Activated T-helper 1 cell treated with anti-CD3 and anti-CD28 coated beads, Interleukin-12 subunit alpha, Interleukin-12 subunit beta, Interleukin-2, Interleukin-4 antibody, amounts not matched to agents 30 ng/mL and 10 ng/mL and 1 ng/mL, durations not matched to agents 14 hours and 24 hours and 36 hours (primary cell): ENCODE measurements around the gene ST6GALNAC3. TPM values are rescaled to one million over a fixed set of nuclear protein-coding genes. Genes with fewer than 3 reads are reported as not detected.
"Not testable (repeated sequence)": the region's sequence is repeated elsewhere in the genome, so short reads cannot be mapped to it uniquely, and the experiment has no call there.

ENCODE experiments used
- DNase-seq: peaks from one replicate; pipeline ENCODE4 v3.0.0; 2021; ENCODE audit warnings: low spot score
- H3K27ac Mint-ChIP-seq: one replicate; pipeline ENCODE4 v1.8.0; 2021; ENCODE audit warnings: mild to moderate bottlenecking, mixed read lengths
- H3K27me3 Mint-ChIP-seq: one replicate; pipeline ENCODE4 v1.8.0; 2022; ENCODE audit warnings: mild to moderate bottlenecking, moderate library complexity, mixed read lengths; ENCODE audit not compliant: insufficient read depth
- H3K36me3 Mint-ChIP-seq: one replicate; pipeline ENCODE4 v1.8.0; 2021; ENCODE audit warnings: low read depth, mixed read lengths
- H3K4me1 Mint-ChIP-seq: one replicate; pipeline ENCODE4 v1.8.0; 2021; ENCODE audit warnings: low read depth, mixed read lengths
- H3K4me3 Mint-ChIP-seq: one replicate; pipeline ENCODE4 v1.8.0; 2021; ENCODE audit warnings: mild to moderate bottlenecking, moderate library complexity, mixed read lengths
- H3K9me3 Mint-ChIP-seq: one replicate; pipeline ENCODE4 v1.8.0; 2021; ENCODE audit warnings: mixed read lengths
- intact Hi-C: fragments of 100-400 bp; cut with micrococcal nuclease; formaldehyde crosslinking; loops from one replicate; pipeline ENCODE4 v1.15.1; 2024
- total RNA-seq: library from RNA; stranded (reverse); gene quantifications from 2 replicates; pipeline ENCODE4 v1.2.3, GENCODE V29; 2022

Gene ST6GALNAC3
- total RNA-seq, 1 donor from 2014 or later, result not detected

DNA sequence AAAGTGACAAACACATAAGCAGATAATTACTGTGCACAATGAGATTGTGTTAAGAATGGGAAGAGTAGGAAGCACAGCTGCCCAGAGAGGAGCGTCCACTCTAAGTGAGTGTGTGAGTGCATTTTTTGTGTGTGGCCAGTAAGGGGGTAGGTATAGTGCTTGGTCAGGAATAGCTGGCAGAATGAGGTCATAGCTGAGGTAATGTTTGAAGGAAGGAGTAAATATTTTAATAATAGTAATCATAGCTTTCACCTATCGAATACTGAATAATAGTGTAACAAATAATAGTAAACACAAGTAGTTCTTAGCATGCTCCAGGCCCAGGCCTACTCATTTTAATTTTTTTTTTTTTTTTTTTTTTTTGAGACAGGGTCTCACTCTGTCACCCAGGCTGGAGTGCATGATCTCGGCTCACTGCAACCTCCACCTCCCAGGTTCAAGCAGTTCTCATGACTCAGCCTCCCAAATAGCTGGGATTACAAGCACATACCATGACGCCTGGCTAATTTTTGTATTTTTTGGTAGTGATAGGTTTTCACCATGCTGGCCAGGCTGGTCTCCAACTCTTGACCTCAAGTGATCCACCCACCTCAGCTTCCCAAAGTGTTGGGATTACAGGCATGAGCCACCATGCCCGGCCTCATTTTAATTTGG, 49.0 kb downstream of the ST6GALNAC3 start:
- H3K4me3 Mint-ChIP-seq, H3K27ac Mint-ChIP-seq, H3K36me3 Mint-ChIP-seq, DNase-seq, H3K27me3 Mint-ChIP-seq, H3K9me3 Mint-ChIP-seq, intact Hi-C loops, H3K4me1 Mint-ChIP-seq: not testable (repeated sequence)

DNA sequence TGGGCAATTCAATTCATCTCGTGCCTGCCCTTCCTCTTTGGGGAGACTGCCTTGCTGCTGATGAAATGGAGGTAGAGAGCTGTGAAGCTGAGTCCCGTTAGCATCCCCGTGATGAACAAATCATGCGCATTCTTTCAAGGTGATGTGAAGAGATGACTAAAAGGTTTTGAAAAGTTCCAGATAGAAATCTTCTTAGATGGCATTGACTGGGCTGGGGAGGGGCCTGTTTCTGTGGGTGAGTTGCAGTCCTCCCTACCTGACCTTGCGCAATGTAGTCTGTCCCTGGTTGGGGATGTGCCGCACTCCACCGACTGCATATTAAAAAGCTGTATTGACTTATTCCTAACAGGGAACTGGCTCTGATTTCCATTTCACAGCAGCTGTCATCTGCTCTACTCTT, 49.6 kb downstream of the ST6GALNAC3 start:
- no peak for DNase-seq
- intact Hi-C loops, result no loop called here
- Mint-ChIP-seq H3K4me1 (no peaks in the 10 kb centered on the region), H3K4me3 (no peak overlapping the region), H3K27ac (no peak overlapping the region), H3K9me3 (no peaks in the 10 kb centered on the region), H3K36me3 (no peaks in the 10 kb centered on the region), H3K27me3 (no peaks in the 10 kb centered on the region)

DNA sequence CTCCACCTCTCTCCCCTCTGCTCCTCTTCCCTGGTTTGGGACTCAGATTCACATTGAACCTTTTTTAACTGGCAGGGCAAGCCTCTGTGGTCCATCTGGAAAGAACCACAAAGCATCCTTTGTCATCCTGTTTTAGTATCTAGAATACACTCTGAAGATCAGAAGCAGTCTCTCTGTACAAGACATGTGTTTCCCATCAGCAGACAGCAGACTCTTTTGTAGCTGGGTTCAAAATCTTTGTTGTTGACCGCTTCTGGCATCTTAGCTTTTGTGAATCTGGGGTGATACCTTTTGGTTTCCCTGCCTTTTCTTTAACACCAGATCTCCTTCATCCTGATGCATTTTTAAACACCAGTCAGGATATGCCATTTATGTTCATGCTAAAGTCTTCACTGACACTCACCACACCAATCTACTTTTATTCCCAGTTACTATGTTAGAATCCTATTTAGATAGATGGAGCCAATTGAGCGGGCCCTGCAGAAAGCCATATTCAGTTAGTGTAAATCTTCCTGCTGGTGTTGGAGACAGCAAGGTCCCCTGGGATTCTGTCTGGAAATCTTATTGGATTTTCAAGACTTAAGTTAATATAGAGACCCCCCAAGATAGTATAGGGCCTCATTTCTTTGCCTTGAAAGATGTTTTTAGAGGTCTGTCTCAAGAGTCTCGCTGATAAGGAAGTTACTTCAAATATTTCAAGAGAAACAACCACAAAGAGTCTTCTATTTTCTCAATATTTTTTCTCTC, 51.1 kb downstream of the ST6GALNAC3 start:
- H3K36me3 Mint-ChIP-seq, result no peaks in the 10 kb centered on the region
- no peak overlapping the region for H3K27ac Mint-ChIP-seq
- H3K4me1 Mint-ChIP-seq, result no peaks in the 10 kb centered on the region
- DNase-seq, result no peak
- H3K27me3 Mint-ChIP-seq, result no peaks in the 10 kb centered on the region
- no peaks in the 10 kb centered on the region for H3K9me3 Mint-ChIP-seq
- intact Hi-C loops, result no loop called here
- no peak overlapping the region for H3K4me3 Mint-ChIP-seq

- Mint-ChIP-seq H3K27ac (no peak overlapping the region), H3K27me3 (no peaks in the 10 kb centered on the region), H3K4me1 (no peaks in the 10 kb centered on the region), H3K9me3 (no peaks in the 10 kb centered on the region), H3K4me3 (no peak overlapping the region), H3K36me3 (no peaks in the 10 kb centered on the region)
- no peak for DNase-seq
- intact Hi-C loops, result no loop called here
Measured at GRCh38 chr1:76128096-76128495, 53.5 kb downstream of the ST6GALNAC3 start.

DNA sequence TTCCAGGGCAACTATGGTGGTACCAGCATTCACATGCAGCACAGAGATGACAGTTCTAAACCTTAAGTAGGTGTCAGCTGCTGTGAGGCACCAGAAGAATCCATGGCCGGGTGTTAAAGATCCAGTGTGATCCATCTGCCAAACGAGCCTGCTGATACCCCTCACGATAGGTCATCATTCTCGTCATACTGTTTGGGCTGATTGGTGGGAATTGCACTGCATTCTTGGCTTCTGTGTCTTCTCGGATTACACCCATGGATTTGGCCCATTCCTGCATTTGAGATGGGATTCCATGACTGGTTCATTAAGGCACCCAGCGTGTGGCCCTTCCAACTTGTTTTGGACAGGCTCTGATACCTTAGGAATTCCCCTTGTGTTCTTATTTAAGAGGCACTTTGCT, 55.2 kb downstream of the ST6GALNAC3 start:
- intact Hi-C loops, result no loop called here
- Mint-ChIP-seq H3K36me3 (no peaks in the 10 kb centered on the region), H3K9me3 (no peaks in the 10 kb centered on the region), H3K4me3 (no peak overlapping the region), H3K27me3 (no peaks in the 10 kb centered on the region), H3K4me1 (no peaks in the 10 kb centered on the region), H3K27ac (no peak overlapping the region)
- DNase-seq, result no peak

- Mint-ChIP-seq H3K36me3 (no peaks in the 10 kb centered on the region), H3K27ac (no peak overlapping the region), H3K4me1 (no peaks in the 10 kb centered on the region), H3K4me3 (no peak overlapping the region), H3K27me3 (no peaks in the 10 kb centered on the region), H3K9me3 (no peaks in the 10 kb centered on the region)
- intact Hi-C loops, result no loop called here
- DNase-seq, result no peak
Measured at GRCh38 chr1:76130992-76131391, 56.4 kb downstream of the ST6GALNAC3 start.

GRCh38 chr1:76133977-76134376, 59.4 kb downstream of the ST6GALNAC3 start:
- Mint-ChIP-seq H3K36me3 (no peaks in the 10 kb centered on the region), H3K9me3 (no peaks in the 10 kb centered on the region), H3K4me1 (no peaks in the 10 kb centered on the region), H3K4me3 (no peak overlapping the region), H3K27ac (no peak overlapping the region), H3K27me3 (no peaks in the 10 kb centered on the region)
- no peak for DNase-seq
- intact Hi-C loops, result no loop called here

GRCh38 chr1:76135835-76136234, 61.3 kb downstream of the ST6GALNAC3 start:
- intact Hi-C loops, result no loop called here
- DNase-seq, result no peak
- no peak overlapping the region for H3K27ac Mint-ChIP-seq
- H3K9me3 Mint-ChIP-seq, result no peaks in the 10 kb centered on the region
- H3K36me3 Mint-ChIP-seq, result no peaks in the 10 kb centered on the region
- no peak overlapping the region for H3K4me3 Mint-ChIP-seq
- no peaks in the 10 kb centered on the region for H3K4me1 Mint-ChIP-seq
- H3K27me3 Mint-ChIP-seq, result no peaks in the 10 kb centered on the region

DNA sequence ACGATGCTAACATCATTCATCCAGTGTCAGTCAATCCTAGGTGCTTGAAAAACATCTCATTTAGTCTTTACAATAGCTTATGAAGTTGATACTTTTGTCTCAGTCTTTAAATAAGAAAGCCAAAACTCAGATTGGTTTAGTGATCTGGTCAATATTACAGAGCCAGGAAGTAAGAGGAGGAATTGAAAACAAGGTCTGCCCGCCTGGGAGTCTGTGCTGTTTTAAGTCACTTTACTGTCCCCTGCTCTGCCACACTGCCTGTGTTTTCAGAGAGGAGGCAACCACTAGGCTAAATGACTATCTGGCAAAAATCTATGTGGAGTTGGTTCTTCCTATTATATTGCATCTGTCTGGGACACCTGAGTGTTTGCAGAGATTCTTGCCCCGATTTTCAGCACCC, 62.3 kb downstream of the ST6GALNAC3 start:
- H3K9me3 Mint-ChIP-seq, result no peaks in the 10 kb centered on the region
- H3K4me3 Mint-ChIP-seq, result no peak overlapping the region

GRCh38 chr1:76137746-76138145, 63.2 kb downstream of the ST6GALNAC3 start:
- H3K4me3 Mint-ChIP-seq, result no peak overlapping the region
- no peaks in the 10 kb centered on the region for H3K9me3 Mint-ChIP-seq
- no peaks in the 10 kb centered on the region for H3K36me3 Mint-ChIP-seq
- H3K4me1 Mint-ChIP-seq, result no peaks in the 10 kb centered on the region
- no peak for DNase-seq
- intact Hi-C loops, result no loop called here
- no peak overlapping the region for H3K27ac Mint-ChIP-seq
- H3K27me3 Mint-ChIP-seq, result no peaks in the 10 kb centered on the region

More for the DNA sequence above, 62.3 kb downstream of the ST6GALNAC3 start:
- intact Hi-C loops, result no loop called here
- Mint-ChIP-seq H3K36me3 (no peaks in the 10 kb centered on the region), H3K27ac (no peak overlapping the region), H3K27me3 (no peaks in the 10 kb centered on the region), H3K4me1 (no peaks in the 10 kb centered on the region)
- DNase-seq, result no peak

DNA sequence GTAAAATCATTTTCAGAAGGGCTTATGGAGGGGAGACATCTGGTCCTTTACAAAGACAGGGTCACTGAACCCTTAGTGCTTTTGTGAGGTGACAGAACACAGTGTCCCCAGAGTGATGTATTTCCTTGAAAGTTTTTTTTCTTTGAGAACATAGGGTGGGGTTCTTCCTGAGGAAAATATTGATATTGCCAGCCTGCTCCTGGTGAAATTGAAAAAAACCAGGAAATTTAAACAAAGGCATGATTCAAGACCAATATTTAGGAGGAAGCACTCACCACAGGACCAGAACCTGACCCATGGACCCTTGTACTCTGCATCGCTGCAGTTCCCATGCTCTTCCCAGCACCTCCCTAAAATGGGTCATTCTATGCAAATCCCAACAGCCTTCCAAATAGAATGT, 63.7 kb downstream of the ST6GALNAC3 start:
- no peak for DNase-seq
- H3K27ac Mint-ChIP-seq, result no peak overlapping the region
- H3K9me3 Mint-ChIP-seq, result no peaks in the 10 kb centered on the region
- intact Hi-C loops, result no loop called here
- no peaks in the 10 kb centered on the region for H3K4me1 Mint-ChIP-seq
- H3K4me3 Mint-ChIP-seq, result no peak overlapping the region
- H3K27me3 Mint-ChIP-seq, result no peaks in the 10 kb centered on the region
- no peaks in the 10 kb centered on the region for H3K36me3 Mint-ChIP-seq

DNA sequence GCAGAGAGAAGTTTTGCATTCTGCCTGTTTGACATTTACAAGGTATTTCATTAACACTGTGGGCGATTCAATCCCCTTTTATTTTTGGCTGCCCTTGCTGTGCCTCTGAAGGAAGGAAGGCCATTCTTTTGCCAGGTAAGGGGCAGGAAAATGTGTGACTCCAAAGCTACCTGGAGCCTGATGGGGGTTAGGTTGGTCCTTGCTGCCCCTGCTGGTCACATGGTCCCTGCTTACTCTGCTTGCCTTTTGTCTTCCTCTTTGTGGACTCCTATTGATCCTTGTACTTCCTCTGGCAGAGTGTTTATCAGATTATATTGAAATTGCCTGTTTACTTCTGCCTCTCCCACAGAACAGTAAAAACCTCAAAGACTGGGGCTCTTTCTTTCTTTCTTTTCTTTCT, 65.7 kb downstream of the ST6GALNAC3 start:
- peaks cover 2% of the 10 kb centered on the region for H3K27me3 Mint-ChIP-seq
- H3K36me3 Mint-ChIP-seq, result no peaks in the 10 kb centered on the region
- H3K4me1 Mint-ChIP-seq, result no peaks in the 10 kb centered on the region
- no peak overlapping the region for H3K27ac Mint-ChIP-seq
- no peak for DNase-seq
- no peaks in the 10 kb centered on the region for H3K9me3 Mint-ChIP-seq
- intact Hi-C loops, result no loop called here
- H3K4me3 Mint-ChIP-seq, result no peak overlapping the region

DNA sequence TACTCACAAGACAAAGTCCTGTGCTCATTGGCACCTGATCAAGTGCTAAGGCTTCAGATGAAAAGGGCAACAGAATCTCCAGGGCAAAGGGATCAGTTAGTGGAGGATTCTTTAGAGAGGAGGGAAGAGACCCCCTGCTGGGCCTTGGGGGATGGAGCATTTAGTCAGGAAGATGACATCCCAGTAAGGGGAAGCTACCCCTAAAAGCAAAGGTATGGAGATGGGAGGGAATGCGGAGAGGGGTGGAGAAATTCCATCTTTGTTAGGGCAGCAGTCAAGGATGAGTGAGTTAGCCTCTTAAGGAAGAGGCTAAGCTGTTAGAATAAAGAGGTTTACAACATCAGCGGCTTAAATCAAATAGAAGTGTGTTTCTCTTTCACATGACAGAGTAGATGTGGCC, 67.4 kb downstream of the ST6GALNAC3 start:
- no peaks in the 10 kb centered on the region for H3K4me1 Mint-ChIP-seq
- DNase-seq, result no peak
- H3K9me3 Mint-ChIP-seq, result no peaks in the 10 kb centered on the region
- peaks cover 2% of the 10 kb centered on the region for H3K27me3 Mint-ChIP-seq
- H3K36me3 Mint-ChIP-seq, result no peaks in the 10 kb centered on the region
- H3K4me3 Mint-ChIP-seq, result no peak overlapping the region
- intact Hi-C loops, result no loop called here
- no peak overlapping the region for H3K27ac Mint-ChIP-seq
